Measurements from ENCODE around the gene NOP56.
"Not testable (repeated sequence)": the region's sequence is repeated elsewhere in the genome, so short reads cannot be mapped to it uniquely, and the experiment has no call there.

NOP56 gene

DNA sequence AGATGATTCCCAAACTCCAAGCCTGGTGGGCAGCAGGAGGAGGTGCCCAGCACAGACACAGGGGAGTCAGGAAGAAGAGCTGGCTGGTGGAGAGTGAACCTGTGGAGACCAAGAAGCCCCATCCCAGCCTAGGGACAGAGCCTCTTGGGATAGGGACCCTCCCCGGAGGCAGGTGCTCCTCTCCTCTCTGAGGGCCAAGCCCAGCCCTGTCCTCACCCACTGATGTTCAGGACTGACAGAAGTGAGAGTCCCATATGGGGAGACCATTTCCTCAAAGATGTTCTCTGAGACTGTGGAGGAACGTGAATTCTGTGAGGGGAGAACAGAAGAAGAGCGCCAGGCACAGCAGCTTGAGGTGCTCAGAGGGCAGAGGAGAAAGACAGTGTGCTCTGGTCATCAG is 37.8 kb downstream of the NOP56 start:
- no peak for DNase-seq

DNA sequence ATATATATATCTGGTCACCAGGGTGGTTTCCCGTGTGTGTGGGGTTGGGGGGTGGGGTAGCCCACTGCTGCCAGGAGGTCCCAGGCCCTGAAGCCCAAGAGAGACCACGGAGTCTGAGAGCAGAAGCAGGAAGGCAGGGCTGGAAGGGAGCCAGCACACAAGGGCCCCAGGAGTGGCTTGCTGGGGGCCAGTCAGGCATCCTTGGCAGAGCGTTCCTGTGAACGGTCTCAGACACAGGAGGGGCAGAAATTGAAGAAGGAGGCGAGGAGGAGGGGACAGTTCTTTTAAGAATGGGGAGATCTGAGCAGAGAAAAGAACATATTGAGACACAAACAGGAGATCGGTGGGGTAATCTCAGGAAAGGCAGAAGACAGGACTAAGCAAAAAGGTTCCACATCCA is 38.3 kb downstream of the NOP56 start:
- no peak for DNase-seq

DNA sequence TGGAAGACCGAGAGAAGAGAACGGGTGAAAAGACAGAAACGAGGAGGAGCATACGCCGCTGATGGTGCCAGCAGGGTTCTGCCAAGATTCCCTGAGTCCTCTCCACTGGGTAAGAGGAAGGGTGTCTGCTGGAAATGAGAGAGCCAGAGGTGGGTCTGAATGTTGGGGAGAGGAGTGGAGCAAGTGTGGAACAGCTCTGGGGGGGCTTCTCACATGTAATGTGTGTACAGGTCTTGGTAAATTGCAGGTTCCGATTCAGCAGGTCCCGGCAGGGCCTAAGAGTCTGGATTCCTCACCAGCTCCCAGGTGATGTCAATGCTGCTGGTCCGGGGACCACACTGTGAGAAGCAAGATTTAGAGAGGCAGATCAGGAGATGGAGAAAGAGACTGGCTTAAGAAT is 38.7 kb downstream of the NOP56 start:
- no peak for DNase-seq

DNA sequence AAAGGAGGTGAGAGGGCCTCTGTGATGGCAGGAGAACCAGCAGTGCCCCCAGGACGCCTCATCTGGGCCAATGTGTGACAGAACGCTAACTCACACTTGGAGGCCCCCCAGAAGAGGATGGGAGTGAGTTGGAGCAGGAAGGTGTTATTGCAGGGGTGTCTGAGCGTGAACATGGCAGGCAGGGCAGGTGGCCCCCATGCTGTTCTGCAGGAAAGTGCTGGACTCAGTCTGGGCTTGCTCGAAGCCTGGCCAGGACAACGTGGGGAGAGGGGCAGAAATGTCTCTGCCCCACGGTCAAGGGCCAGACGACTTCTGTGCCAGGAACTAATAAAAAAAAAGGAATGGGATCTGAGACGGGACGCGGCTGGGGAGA is 39.2 kb downstream of the NOP56 start:
- no peak for DNase-seq

DNA sequence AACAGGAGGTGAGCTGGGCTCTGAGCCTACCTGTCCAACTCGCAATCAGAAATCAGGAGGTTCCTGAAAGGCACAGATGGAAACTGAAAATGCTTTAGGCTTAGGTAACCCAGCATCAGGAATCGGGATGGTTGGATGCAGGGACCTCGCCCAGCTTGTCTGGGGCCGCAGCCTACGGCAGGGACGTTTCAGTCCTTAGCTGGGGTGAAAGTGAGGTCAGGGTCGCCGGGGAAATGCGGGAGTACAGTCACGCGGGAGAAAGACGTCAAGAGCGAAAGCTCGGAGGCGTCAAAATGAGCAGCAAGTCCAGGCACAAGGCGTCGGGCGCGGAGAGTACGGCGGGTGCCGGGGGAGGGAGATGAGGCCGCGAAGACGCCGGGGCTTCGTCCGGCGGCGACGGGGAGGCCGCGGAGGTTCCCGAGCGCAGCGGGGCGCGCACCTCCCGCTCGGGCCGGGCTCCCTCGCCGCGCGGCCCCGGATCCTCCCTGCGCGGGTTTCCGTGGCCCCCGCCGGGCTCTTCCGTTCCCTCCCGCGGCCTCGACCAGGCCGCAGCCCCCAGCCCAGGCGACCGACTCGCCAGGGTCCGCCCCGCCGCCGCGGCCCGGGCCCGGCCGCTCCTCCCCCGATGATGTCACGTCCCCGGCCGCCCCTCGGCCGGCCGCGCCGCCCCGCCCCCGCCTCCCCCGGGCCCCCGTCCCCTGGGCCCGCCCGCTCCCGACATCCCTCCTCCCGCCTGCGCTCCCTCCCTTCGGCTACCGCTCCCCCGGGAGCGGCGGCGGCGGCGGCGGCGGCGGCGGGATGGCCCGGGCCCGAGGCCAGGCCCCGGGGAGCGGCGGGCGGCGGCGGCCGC is 39.8 kb downstream of the NOP56 start, which contains the start of gene EBF4:
TSS of gene EBF4 (plus strand) at position 745 of the 850 bp plus-strand sequence. CDS start 866 bp downstream, outside the sequence.
- DNase-seq = no peak

DNA sequence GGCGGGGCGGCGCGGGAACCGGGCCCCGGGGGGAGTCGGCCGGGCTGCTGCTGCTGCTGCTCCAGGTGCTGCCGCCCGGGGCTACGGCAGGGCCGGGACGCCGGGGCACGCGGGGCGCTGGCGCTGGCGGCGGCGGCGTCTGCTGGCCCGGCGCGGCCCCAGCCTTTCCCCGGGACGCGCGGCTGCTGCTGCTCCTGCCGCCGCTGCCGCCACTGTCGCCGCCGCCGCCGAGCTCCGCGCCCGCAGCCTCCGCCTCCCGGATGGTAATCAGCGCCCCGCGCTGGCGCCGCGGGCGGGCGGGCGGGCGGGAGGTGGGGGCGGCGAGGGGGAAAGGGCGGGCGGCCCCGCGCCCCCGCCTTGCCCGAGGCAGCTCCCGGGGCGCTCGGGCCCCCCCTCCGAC is 40.5 kb downstream of the NOP56 start:
- DNase-seq = no peak

DNA sequence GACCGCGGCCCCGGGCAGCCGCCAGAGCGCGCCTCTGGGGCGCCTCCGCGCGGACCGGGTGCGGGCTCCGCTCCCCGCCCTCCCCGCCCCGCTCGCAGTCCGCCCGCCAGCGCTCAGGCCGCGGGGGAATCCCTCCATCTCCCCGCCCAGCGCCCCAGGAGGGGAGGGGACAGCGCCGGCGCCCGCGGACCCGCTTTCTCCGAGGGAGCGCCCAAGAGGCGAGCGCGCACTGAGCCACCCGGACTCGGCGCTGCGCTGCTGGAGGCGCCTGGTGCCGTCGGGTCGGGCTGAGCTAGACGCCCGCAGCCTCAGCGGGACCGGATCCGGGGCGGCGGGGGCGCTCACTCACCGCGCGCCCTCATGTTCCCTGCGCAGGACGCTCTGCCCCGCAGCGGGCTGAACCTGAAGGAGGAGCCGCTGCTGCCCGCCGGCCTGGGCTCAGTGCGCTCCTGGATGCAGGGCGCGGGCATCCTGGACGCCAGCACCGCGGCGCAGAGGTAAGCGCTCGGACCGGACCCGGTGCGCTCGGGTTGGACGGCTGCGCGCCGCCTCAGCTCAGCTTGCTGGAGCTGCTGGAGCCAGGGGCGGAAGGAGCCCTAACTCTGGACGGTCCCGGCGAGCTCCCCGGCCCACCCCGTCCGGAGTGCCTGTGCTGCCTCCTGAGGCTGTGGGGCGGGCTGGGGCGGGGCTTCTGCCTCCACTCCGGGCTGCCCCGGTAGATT is 41.0 kb downstream of the NOP56 start:
- no peak for DNase-seq

DNA sequence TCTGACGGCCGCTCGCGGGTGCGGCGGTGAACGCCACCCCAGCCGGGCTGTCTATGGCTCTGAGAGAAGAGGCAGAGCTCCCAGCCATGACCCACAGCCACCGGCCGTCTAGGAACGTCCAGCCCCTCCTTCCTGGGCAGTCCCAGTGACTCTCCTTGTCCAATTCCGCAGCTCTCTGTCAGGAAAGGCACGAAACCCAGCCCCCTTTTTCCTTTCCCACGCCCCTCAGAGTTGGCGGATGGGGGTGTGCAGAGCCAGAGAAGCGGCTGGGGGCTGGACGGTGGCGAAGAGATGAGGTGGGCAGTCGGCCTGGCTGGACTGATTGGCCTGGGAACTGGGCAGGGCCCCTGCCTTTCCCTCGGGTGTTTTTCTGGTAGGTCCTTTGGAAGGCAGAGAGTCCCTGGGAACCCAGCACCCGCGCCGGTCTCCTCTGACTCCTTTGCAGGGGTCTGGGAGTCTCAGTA is 41.6 kb downstream of the NOP56 start:
- DNase-seq = no peak

DNA sequence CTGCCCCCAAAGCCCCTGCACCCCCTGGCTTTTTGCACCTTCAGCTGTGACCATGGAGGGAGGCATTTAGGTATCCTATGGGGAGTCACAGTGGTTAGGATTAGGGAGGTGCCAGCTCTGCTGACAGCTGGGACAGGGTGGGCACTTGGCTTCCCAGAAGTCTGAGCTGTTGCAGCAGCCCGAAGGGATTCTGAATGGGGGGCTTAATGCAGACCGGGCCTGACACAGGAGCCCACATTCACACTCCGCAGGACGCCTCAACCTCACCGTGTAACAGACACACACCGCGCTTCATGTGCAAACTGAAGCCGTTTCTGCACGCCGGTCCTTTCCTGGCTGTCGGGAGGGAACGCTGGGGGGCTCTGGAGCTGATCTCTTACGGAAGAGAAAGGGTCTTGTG is 42.1 kb downstream of the NOP56 start:
- no peak for DNase-seq

DNA sequence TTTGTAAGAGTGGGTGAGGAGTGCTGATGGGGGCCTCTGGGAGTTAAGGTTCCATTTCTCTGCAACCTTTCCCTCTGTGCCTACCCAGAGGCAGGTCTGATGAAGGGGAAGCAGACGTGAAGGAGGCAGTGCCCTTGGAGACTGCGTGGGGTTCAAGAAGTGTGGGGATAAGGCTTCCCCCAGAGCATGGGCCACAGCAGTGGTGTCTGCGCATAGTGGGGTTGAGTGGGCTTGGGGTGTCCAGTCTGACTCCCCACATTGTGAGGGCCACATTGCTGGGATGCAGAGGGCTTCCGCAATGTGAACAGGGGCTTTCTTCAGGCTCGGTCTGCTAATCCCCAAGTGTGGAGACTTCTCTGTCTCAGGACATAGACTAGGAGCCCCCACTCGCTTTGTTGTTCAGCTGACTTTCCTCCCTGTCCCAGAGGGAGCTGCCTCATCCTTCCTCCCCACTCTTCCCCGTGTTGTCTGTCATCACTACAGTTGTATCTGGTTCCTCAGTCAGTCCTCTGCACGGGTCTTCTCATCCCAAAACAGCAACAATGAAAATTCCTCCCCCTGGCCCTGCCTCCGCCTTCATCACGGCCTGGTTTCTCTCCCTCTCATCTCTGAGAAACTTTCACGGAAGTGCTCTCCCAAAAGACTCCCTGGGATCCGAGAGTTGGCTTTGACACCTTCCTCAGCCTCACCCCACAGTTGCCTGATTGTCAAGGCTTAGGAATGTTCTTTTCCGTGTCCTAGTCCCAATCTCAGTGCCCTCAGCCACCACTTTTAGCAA is 43.0 kb downstream of the NOP56 start:
- DNase-seq = no peak

DNA sequence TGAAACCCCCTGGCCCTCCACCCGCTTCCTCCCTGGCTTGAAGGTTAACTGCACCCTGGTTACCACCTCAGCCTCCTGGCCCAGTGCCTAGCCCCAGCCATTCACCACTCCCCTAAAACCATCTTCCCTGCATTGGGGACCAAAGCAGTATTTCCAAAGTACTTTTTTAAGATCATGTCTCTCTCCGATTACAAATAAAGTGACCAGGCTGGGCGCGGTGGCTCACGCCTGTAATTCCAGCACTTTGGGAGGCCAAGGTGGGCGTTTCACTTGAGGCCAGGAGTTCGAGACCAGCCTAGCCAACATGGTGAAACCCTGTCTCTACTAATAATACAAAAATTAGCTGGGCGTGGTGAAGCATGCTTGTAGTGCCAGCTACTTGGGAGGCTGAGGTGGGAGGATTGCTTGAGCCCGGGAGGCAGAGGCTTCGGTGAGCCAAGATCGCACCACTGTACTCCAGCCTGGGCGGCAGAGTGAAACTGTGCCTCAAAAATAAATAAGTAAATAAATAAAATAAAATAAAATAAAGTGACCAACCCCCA is 43.6 kb downstream of the NOP56 start:
- DNase-seq = not testable (repeated sequence)

DNA sequence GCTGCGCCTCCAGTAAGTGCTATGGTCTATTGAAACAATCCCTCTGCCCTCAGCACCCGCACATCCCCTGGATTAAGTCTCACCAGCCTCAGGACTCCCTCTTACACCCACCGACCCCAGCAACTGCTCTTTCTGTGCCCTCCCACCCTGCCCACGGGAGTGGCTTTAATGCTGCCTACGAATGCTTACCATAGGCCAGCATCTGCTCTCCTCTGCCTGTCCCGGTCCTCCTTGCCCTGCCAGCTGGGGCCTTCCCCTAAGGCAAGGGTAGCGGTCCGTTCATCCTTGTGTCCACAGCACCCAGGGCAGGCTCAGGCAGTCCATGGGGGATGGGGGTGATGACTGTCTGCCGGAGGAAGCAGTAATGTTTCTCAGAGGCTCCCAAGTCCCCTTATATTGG is 44.2 kb downstream of the NOP56 start:
- DNase-seq = no peak

DNA sequence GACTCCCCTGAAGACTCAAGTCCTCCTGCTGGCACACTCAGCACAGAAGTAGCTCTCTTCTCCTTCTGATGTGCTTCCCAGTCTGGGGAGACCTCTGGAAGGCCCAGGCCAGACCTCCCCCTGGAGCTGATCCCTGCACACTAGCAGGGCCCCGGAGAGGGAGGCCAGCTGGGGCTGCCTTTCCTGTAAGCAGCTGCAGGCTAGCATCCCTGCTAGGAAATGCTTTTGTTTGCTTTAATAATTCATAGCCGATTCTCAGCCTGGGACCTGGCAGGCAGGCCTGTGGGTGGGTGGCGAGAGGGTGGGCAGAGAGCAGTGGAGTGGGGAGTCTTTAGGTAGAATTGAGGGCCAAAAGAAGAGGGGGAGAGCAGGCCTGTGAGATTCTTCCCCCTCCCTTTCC is 45.3 kb downstream of the NOP56 start:
- DNase-seq = no peak

DNA sequence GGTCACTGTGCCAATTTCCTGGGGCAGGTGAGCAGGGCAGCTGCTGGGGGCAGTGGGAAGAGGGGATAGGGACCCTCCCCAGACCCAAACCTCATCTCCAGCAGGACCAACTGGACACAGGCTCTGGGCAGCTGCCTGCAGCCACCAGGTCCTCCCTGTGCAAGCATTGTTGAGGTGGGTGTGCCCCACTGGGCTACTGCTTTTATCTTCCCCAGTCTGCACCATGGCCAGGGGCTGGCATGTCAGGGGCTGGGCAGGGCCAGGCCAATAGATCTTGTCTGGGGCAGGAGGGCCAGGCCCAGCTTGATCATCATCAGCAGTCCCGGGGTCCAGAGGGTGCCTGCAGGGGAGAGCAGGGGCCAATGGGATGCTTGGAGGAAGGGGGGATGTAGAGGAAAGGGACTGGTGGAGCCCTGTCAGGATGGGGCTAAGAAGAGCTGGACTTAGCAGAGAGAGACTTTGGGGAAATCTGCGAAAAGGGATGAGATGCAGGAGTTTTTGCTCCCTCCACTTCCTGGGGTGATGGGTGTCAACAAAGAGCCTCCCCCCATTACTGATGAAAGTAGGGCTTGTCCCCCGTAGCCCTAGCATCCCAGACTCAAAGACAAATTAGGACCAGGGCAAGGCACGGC is 45.9 kb downstream of the NOP56 start:
- DNase-seq = no peak

DNA sequence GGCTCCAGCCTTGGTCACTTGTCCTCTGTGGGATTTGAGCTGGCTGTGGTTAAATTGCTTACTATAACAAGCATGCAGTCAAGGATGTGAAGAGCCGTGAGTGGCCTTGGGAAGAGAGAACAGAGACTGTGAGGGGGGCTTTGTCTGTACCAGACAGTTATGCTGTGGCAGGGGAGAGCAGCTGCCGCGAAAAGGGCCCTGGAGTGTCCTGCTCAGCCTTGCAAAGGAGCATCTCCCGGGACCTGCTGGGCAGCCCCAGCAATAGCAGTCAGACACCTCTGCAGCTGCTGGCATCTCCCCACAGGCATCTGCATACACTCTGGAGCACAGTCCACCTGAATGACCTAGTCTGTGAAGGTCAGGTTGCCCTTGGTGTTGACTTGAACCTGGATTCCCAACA is 46.5 kb downstream of the NOP56 start:
- no peak for DNase-seq

DNA sequence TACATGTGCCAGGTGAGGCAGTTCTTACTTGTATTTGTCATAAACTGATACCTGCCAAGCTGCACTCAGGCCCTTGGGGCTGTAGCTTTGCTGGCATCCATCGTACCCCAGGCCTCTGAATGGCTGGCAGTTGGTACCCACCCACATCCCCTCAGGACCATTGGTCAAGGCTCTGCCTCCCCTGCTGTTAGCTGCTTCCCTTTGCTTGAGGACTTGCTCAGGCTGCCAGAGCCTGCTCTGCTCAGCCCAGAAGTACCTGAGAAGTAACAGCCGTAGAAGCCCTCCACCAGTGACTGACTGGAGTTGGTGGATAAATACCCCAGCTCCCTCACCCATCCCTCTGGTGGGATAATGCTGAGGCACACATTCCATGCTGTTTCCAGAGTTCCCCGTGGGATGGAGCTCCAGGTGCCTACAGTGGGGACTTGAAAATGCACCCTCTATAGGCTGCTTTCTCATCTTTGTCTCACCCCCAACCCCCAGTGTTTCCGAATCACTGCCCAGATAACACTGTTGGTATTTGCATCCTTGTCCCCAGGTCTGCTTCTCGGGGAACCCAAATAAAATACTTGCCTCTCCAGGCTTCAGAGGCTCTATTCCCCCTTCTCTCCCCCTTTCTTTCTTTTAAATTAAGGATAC is 47.5 kb downstream of the NOP56 start:
- no peak for DNase-seq

DNA sequence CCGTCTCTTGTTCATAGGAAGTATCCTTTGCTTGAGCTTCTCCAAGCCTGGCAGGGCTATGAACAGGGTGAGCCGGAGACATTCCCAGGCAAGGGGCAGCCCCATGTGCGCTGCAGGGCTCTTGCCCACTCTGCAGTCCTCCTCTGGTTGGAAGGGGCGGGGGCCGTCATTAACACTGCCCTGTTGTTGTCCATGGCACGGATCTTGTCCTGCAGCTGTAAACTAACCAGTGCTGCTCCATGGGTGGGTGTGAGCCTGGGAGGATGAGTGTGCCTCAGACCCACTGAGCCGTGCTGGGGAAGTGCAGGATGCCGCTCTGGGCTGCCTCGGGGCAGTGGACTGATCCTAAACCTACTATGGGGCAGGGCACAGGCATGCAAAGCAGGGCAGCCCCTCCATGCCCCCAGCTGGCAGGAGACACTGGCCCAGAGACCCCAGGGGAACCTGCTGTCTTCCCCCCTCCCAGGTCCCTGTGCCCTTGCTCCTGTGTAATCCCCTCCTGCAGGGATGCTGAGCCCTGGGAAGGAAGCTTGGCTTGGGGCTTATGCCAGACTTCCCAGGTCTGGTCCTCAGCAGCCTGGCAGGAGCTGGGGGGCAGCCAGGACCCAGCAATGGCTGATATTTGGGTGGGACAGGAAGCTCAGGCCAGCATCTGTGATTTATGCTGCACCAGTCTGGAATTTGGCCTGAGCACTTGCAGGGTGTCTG is 48.6 kb downstream of the NOP56 start:
- DNase-seq = no peak

DNA sequence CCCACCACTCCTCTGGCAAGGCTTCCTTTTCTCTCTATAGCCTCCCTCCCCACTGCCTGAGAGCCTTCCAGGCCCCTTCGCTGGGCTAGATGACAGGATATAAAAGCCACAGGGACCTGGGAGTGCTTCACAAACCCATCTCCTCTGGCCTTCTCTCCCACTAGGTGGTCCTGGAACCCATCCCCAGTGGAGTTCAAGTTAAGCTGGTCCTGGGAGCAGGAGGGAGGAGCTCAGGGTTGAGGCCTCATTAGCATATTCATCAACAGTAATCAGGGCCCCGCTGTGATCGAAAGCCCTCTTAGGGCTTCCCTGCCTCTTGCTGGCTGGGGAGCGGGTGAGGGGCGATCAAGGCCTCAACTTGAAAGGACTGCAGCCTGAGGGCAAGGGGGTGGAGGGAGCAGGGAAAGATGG is 49.2 kb downstream of the NOP56 start:
- no peak for DNase-seq

DNA sequence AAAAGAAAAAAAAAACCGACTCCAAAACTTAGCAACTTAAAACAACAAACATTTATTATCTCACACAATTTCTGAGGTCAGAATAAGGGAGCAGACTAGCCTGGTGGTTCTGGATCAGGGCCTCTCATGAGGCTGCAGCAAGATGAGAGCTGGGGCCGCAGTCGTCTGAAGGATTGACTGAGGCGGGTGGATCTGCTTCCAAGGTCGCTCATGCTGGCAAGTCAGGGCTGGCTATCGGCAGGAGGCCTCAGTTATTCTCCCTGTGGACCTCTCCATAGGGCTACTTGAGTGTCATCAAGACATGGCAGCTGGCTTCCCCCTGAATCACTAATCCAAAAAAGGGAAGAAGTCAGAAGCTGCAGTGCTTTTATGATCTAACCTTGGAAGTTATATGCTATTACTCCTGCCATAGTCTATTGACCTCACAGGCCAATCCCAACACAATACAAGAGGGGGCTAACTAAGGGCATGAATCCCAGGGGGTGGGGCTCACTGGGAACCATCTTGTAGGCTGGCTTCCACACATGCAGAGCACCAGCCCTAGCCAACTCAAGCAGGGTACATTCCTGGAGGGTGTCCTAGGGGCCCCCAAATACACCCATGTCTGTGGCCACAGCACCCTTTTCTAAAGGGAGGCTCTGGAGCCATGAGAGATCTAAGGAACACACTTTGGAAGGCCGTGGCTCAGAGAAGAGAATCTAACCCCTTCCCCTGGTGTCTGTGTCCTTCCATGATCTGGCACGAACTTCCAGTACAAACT is 51.5 kb downstream of the NOP56 start:
- DNase-seq = no peak

DNA sequence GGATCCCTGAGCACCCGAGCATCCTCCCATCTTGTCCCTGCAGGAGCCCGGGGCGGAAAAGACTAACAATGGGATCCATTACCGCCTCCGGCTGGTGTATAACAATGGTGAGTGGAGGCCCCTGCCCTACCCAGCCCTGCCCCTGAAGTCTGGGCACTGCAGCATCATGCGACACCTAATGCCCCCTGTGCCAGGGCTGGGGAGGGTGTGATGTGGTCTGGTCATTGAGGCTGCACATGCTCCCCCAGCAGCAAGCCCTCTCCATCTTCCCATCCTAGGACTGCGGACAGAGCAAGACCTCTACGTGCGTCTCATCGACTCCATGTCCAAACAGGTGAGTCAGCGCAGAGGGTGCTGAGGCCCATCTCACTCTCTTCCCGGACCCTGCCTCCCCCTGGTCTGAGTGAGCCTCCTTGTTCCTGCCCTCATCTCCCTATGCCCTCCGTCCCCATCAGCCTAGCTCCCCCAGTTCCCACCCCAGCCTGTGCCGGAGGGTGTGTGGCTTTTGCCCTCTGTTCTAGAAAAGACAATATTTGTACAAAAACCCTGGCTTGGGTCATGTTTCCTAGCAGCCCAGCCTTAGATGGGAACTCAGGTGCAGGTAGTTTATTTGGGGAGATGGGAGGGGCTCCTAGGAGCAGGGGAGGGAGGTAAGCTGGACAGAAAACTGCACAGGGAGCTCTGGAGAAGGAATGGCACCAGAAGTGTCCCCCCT is 53.7 kb downstream of the NOP56 start:
- no peak for DNase-seq
